Liver (tissue), 9 donors: ENCODE data around the gene CACHD1. TPM values are rescaled to one million over a fixed set of nuclear protein-coding genes. Genes with fewer than 3 reads are reported as not detected.

Source experiments
- DNase-seq: peaks from one replicate; pipeline ENCODE4 v3.0.0-alpha.2; 2017; ENCODE audit warnings: low spot score
- H3K27ac ChIP-seq, 2 donors: one replicate each; pipeline ENCODE4 v1.7.0; 2013; ENCODE audit warnings: inconsistent platforms in 2 of 2, low read length in 2 of 2, control low read depth in 1 of 2, low read depth in 1 of 2, mild to moderate bottlenecking in 1 of 2
- H3K27me3 ChIP-seq, 4 donors: one replicate each; pipeline versions ENCODE4 v1.6.1 to v1.7.0; 2013; ENCODE audit warnings: low read length in 3 of 4, inconsistent platforms in 1 of 4, mild to moderate bottlenecking in 1 of 4, moderate library complexity in 1 of 4; ENCODE audit not compliant: control insufficient read depth in 4 of 4, insufficient read depth in 4 of 4
- H3K36me3 ChIP-seq, 4 donors: one replicate each; pipeline versions ENCODE4 v1.6.1 to v1.7.0; 2013; ENCODE audit warnings: low read length in 3 of 4, mild to moderate bottlenecking in 3 of 4, low read depth in 1 of 4, moderate library complexity in 1 of 4; ENCODE audit not compliant: control insufficient read depth in 4 of 4, insufficient read depth in 3 of 4
- H3K4me1 ChIP-seq, 4 donors: one replicate each; pipeline versions ENCODE4 v1.6.1 to v1.7.0; 2013; ENCODE audit warnings: low read length in 3 of 4, mild to moderate bottlenecking in 3 of 4, moderate library complexity in 1 of 4; ENCODE audit not compliant: control insufficient read depth in 4 of 4, insufficient read depth in 4 of 4
- H3K4me3 ChIP-seq, 3 donors: one replicate each; pipeline versions ENCODE4 v1.6.1 to v1.7.0; 2013; ENCODE audit warnings: low read length in 3 of 3, control low read depth in 1 of 3, low read depth in 1 of 3, mild to moderate bottlenecking in 1 of 3
- H3K9ac ChIP-seq, 2 donors: one replicate each; pipeline ENCODE4 v1.7.0; 2013; ENCODE audit warnings: low read length in 2 of 2, mild to moderate bottlenecking in 2 of 2, moderate library complexity in 2 of 2, control low read depth in 1 of 2, low read depth in 1 of 2
- H3K9me3 ChIP-seq, 4 donors: one replicate each; pipeline versions ENCODE4 v1.6.1 to v1.7.0; 2013; ENCODE audit warnings: low read length in 3 of 4; ENCODE audit not compliant: control insufficient read depth in 4 of 4
- ATF3 ChIP-seq: IDR thresholded peaks from 2 replicates; pipeline ENCODE4 v1.6.1; 2016; ENCODE audit warnings: antibody characterized with exemption
- EGR1 ChIP-seq, 2 donors: IDR thresholded peaks; 2 replicates each; pipeline ENCODE4 v1.6.1; 2016 to 2018; ENCODE audit warnings: antibody characterized with exemption in 2 of 2, low read depth in 2 of 2
- FOXA1 ChIP-seq: IDR thresholded peaks from 2 replicates; pipeline ENCODE4 v1.6.1; 2016; ENCODE audit warnings: antibody characterized with exemption
- FOXA2 ChIP-seq: IDR thresholded peaks from 2 replicates; pipeline ENCODE4 v1.6.1; 2016; ENCODE audit warnings: antibody characterized with exemption
- GABPA ChIP-seq, 2 donors: IDR thresholded peaks in 1 of 2; conservative IDR thresholded peaks in 1 of 2; 2 replicates each; pipeline ENCODE4 v1.6.1; 2016; ENCODE audit warnings: antibody characterized with exemption in 2 of 2, mild to moderate bottlenecking in 1 of 2, moderate library complexity in 1 of 2
- HNF4A ChIP-seq, 2 donors: conservative IDR thresholded peaks; 2 replicates each; pipeline ENCODE4 v1.6.1; 2016; ENCODE audit warnings: antibody characterized with exemption in 2 of 2, mild to moderate bottlenecking in 2 of 2
- HNF4G ChIP-seq: IDR thresholded peaks from 2 replicates; pipeline ENCODE4 v1.6.1; 2016; ENCODE audit warnings: antibody characterized with exemption
- JUND ChIP-seq, 2 donors: IDR thresholded peaks; 2 replicates each; pipeline ENCODE4 v1.6.1; 2016; ENCODE audit warnings: antibody characterized with exemption in 2 of 2
- MAX ChIP-seq: IDR thresholded peaks from 2 replicates; pipeline ENCODE4 v1.6.1; 2016; ENCODE audit warnings: antibody characterized with exemption
- NR2F2 ChIP-seq: IDR thresholded peaks from 2 replicates; pipeline ENCODE4 v1.6.1; 2016; ENCODE audit warnings: antibody characterized with exemption
- RAD21 ChIP-seq, 2 donors: IDR thresholded peaks; 2 replicates each; pipeline ENCODE4 v1.6.1; 2016; ENCODE audit warnings: antibody characterized with exemption in 2 of 2, mild to moderate bottlenecking in 2 of 2
- REST ChIP-seq: IDR thresholded peaks from 2 replicates; pipeline ENCODE4 v1.6.1; 2016; ENCODE audit warnings: antibody characterized with exemption, mild to moderate bottlenecking
- RXRA ChIP-seq, 2 donors: IDR thresholded peaks; 2 replicates each; pipeline ENCODE4 v1.6.1; 2017 to 2018; ENCODE audit warnings: antibody characterized with exemption in 2 of 2, mild to moderate bottlenecking in 1 of 2
- SP1 ChIP-seq: IDR thresholded peaks from 2 replicates; pipeline ENCODE4 v1.6.1; 2018; ENCODE audit warnings: antibody characterized with exemption, mild to moderate bottlenecking
- TAF1 ChIP-seq: conservative IDR thresholded peaks from 2 replicates; pipeline ENCODE4 v1.6.1; 2016; ENCODE audit warnings: antibody characterized with exemption, mild to moderate bottlenecking
- YY1 ChIP-seq: IDR thresholded peaks from 2 replicates; pipeline ENCODE4 v1.6.1; 2016; ENCODE audit warnings: antibody characterized with exemption, mild to moderate bottlenecking
- WGBS: extraction: QIAGEN DNeasy Blood & Tissue Kit; methylation state at CpG from one replicate; pipeline ENCODE4 v1.1.7; 2013; 5-methylcytosine and 5-hydroxymethylcytosine counted together
- polyA plus RNA-seq, 2 donors: library from polyadenylated mRNA; stranded (reverse) in 1 of 2; unstranded in 1 of 2; fragments of 200-250 nt in 1 of 2; fragments of >200 nt in 1 of 2; fragmentation: Nextera tagmentation in 1 of 2; extraction: Ambion mirVana in 1 of 2; gene quantifications; one replicate each; pipeline versions ENCODE4 v1.2.1 to v1.2.3, GENCODE V29; 2013 to 2015
- total RNA-seq, 2 donors: library from RNA; depleted of rRNA; stranded (reverse); fragments of >200 nt; gene quantifications; one replicate each; pipeline ENCODE4 v1.2.3, GENCODE V29; 2014
- TF ChIP-seq, protein P1 (sequence below): IDR thresholded peaks from 2 replicates; pipeline ENCODE4 v1.6.1; 2016; ENCODE audit warnings: antibody characterized with exemption
- TF ChIP-seq, protein P2 (sequence below): fragments of 150-350 bp; IDR thresholded peaks from 2 replicates; pipeline ENCODE4 v1.5.1; 2017; ENCODE audit warnings: improper control_type of control experiment, low read depth, low read length; ENCODE audit not compliant: missing input control
- donor health status: healthy.
- donor health status: healthy.
- donor health status: healthy.
- donor health status: healthy.
- donor health status: healthy.

Gene CACHD1
- total and polyA plus RNA-seq, 4 donors = 0.68 to 4.2 (median 2.3) TPM

GRCh38 chr1:64459743-64460142 is 10.2 kb upstream of the CACHD1 start:
- no peak for DNase-seq
- WGBS = 95% methylated on average over 5 of the region's 5 CpGs
- Histone ChIP-seq H3K36me3 (no peaks in the 10 kb centered on the region), H3K27me3 (no peaks in the 10 kb centered on the region), H3K4me3 (no peak overlapping the region), H3K27ac (no peak overlapping the region), H3K9me3 (no peaks in the 10 kb centered on the region), H3K4me1 (no peaks in the 10 kb centered on the region), H3K9ac (no peak overlapping the region)
- TF ChIP-seq FOXA2 = no peak
- no peak for TF ChIP-seq ATF3
- no peak for TF ChIP-seq MAX
- no peak for TF ChIP-seq YY1
- TF ChIP-seq HNF4A (conservative IDR thresholded peaks at IDR 0.05) = no peak
- TF ChIP-seq, protein P1, sequence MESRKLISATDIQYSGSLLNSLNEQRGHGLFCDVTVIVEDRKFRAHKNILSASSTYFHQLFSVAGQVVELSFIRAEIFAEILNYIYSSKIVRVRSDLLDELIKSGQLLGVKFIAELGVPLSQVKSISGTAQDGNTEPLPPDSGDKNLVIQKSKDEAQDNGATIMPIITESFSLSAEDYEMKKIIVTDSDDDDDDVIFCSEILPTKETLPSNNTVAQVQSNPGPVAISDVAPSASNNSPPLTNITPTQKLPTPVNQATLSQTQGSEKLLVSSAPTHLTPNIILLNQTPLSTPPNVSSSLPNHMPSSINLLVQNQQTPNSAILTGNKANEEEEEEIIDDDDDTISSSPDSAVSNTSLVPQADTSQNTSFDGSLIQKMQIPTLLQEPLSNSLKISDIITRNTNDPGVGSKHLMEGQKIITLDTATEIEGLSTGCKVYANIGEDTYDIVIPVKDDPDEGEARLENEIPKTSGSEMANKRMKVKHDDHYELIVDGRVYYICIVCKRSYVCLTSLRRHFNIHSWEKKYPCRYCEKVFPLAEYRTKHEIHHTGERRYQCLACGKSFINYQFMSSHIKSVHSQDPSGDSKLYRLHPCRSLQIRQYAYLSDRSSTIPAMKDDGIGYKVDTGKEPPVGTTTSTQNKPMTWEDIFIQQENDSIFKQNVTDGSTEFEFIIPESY = no peak
- TF ChIP-seq SP1 = no peak
- TF ChIP-seq GABPA (IDR thresholded peaks at IDR 0.05 in 1 of 2, conservative IDR thresholded peaks at IDR 0.05 in 1 of 2) = no peak
- TF ChIP-seq RXRA (IDR thresholded peaks at IDR 0.05) = no peak
- TF ChIP-seq HNF4G = no peak
- TF ChIP-seq TAF1 = no peak
- TF ChIP-seq EGR1 (IDR thresholded peaks at IDR 0.05; ENCODE audit: low read depth in 2 of 2) = no peak
- no peak for TF ChIP-seq REST
- no peak for TF ChIP-seq JUND (IDR thresholded peaks at IDR 0.05)
- no peak for TF ChIP-seq NR2F2
- no peak for TF ChIP-seq FOXA1
- TF ChIP-seq, protein P2, sequence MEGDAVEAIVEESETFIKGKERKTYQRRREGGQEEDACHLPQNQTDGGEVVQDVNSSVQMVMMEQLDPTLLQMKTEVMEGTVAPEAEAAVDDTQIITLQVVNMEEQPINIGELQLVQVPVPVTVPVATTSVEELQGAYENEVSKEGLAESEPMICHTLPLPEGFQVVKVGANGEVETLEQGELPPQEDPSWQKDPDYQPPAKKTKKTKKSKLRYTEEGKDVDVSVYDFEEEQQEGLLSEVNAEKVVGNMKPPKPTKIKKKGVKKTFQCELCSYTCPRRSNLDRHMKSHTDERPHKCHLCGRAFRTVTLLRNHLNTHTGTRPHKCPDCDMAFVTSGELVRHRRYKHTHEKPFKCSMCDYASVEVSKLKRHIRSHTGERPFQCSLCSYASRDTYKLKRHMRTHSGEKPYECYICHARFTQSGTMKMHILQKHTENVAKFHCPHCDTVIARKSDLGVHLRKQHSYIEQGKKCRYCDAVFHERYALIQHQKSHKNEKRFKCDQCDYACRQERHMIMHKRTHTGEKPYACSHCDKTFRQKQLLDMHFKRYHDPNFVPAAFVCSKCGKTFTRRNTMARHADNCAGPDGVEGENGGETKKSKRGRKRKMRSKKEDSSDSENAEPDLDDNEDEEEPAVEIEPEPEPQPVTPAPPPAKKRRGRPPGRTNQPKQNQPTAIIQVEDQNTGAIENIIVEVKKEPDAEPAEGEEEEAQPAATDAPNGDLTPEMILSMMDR = no peak
- TF ChIP-seq RAD21 (IDR thresholded peaks at IDR 0.05) = no peak
